IMR-90 (cell line): ENCODE data around the gene TM9SF4. TPM values are rescaled to one million over a fixed set of nuclear protein-coding genes. Genes with fewer than 3 reads are reported as not detected.

Experiments used
- ATAC-seq: fragments of 200-7000 bp; cut with Tn5 transposase; 2 replicates; pipeline ENCODE4 v1.9.1; 2020; ENCODE audit warnings: low read depth, mild to moderate bottlenecking, moderate library complexity
- BruUV-seq: library from RNA; stranded (reverse); fragments of 400-500 nt; replicated peaks from 2 replicates; lab custom pipeline; 2021; lab: Mats Ljungman, UMichigan
- CTCF ChIA-PET: fragments of 300-600 bp; formaldehyde crosslinking; extraction: SDS; loops from one replicate; lab custom pipeline; 2021; ENCODE audit warnings: antibody characterized with exemption; lab: Yijun Ruan, JAX
- POLR2A ChIA-PET: fragments of 300-600 bp; sonication (Branson Sonifier 250); formaldehyde crosslinking; loops from one replicate; lab custom pipeline; 2022; ENCODE audit warnings: antibody characterized with exemption; ENCODE audit not compliant: unreplicated experiment; lab: Charles Lee
- DNase-seq: peaks from one replicate; pipeline ENCODE4 v3.0.0; 2013
- H2AFZ ChIP-seq: replicated peaks from 2 replicates; pipeline ENCODE3; 2013; ENCODE audit warnings: low read length, mild to moderate bottlenecking; ENCODE audit not compliant: poor library complexity
- H2AK5ac ChIP-seq: 2 replicates; pipeline ENCODE4 v1.6.1; 2013; ENCODE audit warnings: low read depth, low read length, inconsistent platforms
- H2AK9ac ChIP-seq: replicated peaks from 2 replicates; pipeline ENCODE3; 2013; ENCODE audit warnings: mild to moderate bottlenecking, low read depth, low read length, moderate library complexity; ENCODE audit not compliant: poor library complexity
- H2BK120ac ChIP-seq: 2 replicates; pipeline ENCODE4 v1.6.1; 2013; ENCODE audit warnings: low read depth, low read length, inconsistent platforms
- H2BK15ac ChIP-seq: 3 replicates; pipeline ENCODE4 v1.6.1; 2013; ENCODE audit warnings: low read depth, low read length, inconsistent platforms
- H2BK20ac ChIP-seq: 2 replicates; pipeline ENCODE4 v1.6.1; 2013; ENCODE audit warnings: low read depth, mild to moderate bottlenecking, inconsistent platforms, low read length, moderate library complexity
- H2BK5ac ChIP-seq: 2 replicates; pipeline ENCODE4 v1.6.1; 2013; ENCODE audit warnings: mild to moderate bottlenecking, low read depth, low read length, inconsistent platforms; ENCODE audit not compliant: poor library complexity, severe bottlenecking
- H3K14ac ChIP-seq: replicated peaks from 2 replicates; pipeline ENCODE4 v1.6.1; 2013; ENCODE audit warnings: low read depth, low read length, inconsistent platforms
- H3K18ac ChIP-seq: 2 replicates; pipeline ENCODE4 v1.6.1; 2013; ENCODE audit warnings: low read depth, low read length, control low read depth
- H3K23ac ChIP-seq: 2 replicates; pipeline ENCODE4 v1.6.1; 2013; ENCODE audit warnings: low read depth, low read length, inconsistent platforms
- H3K27ac ChIP-seq: 2 replicates; pipeline ENCODE4 v1.5.1; 2013; ENCODE audit warnings: mild to moderate bottlenecking, control low read depth, low read length; ENCODE audit not compliant: insufficient read depth
- H3K27me3 ChIP-seq: 2 replicates; pipeline ENCODE4 v1.6.1; 2013; ENCODE audit warnings: low read length; ENCODE audit not compliant: control insufficient read depth, insufficient read depth
- H3K36me3 ChIP-seq: 2 replicates; pipeline ENCODE4 v1.6.1; 2013; ENCODE audit warnings: low read length, mixed read lengths; ENCODE audit not compliant: control insufficient read depth, insufficient read depth
- H3K4ac ChIP-seq: 2 replicates; pipeline ENCODE4 v1.6.1; 2013; ENCODE audit warnings: low read depth, low read length, inconsistent platforms
- H3K4me1 ChIP-seq: 2 replicates; pipeline ENCODE4 v1.6.1; 2013; ENCODE audit warnings: low read length, mixed read lengths; ENCODE audit not compliant: control insufficient read depth, insufficient read depth
- H3K4me2 ChIP-seq: 2 replicates; pipeline ENCODE4 v1.6.1; 2013; ENCODE audit warnings: low read depth, mild to moderate bottlenecking, control low read depth, low read length, moderate library complexity
- H3K4me3 ChIP-seq: 2 replicates; pipeline ENCODE4 v1.5.1; 2013; ENCODE audit warnings: low read depth, mild to moderate bottlenecking, control low read depth, low read length, moderate library complexity; ENCODE audit not compliant: insufficient read depth
- H3K56ac ChIP-seq: 2 replicates; pipeline ENCODE4 v1.6.1; 2013; ENCODE audit warnings: low read length, inconsistent platforms; ENCODE audit not compliant: insufficient read depth; ENCODE audit errors: extremely low read depth
- H3K79me1 ChIP-seq, 2 experiments: 2 replicates each; pipeline ENCODE4 v1.6.1; 2013; ENCODE audit warnings: low read length in 2 of 2, inconsistent platforms in 1 of 2, low read depth in 1 of 2
- H3K9ac ChIP-seq: 2 replicates; pipeline ENCODE4 v1.6.1; 2013; ENCODE audit warnings: low read depth, low read length, control low read depth
- H3K9me1 ChIP-seq: 2 replicates; pipeline ENCODE4 v1.6.1; 2013; ENCODE audit warnings: low read length, inconsistent platforms; ENCODE audit not compliant: insufficient read depth
- H3K9me3 ChIP-seq: 2 replicates; pipeline ENCODE4 v1.6.1; 2013; ENCODE audit warnings: low read length; ENCODE audit not compliant: control insufficient read depth, insufficient read depth
- H4K20me1 ChIP-seq: 2 replicates; pipeline ENCODE4 v1.6.1; 2013; ENCODE audit warnings: low read length, inconsistent platforms; ENCODE audit not compliant: insufficient read depth
- H4K5ac ChIP-seq: 2 replicates; pipeline ENCODE4 v1.6.1; 2013; ENCODE audit warnings: mild to moderate bottlenecking, low read depth, low read length, control low read depth
- H4K8ac ChIP-seq, 2 experiments: 2 replicates each; pipeline ENCODE4 v1.6.1; 2013; ENCODE audit warnings: low read depth in 2 of 2, low read length in 2 of 2, control low read depth in 1 of 2, inconsistent platforms in 1 of 2
- H4K91ac ChIP-seq: 2 replicates; pipeline ENCODE4 v1.6.1; 2013; ENCODE audit warnings: low read depth, low read length, inconsistent platforms; ENCODE audit not compliant: insufficient read depth
- BHLHE40 ChIP-seq: fragments of 150-350 bp; IDR thresholded peaks from 2 replicates; pipeline ENCODE4 v1.6.1; 2016; ENCODE audit warnings: mild to moderate bottlenecking, low read depth, low read length
- CEBPB ChIP-seq: IDR thresholded peaks from 2 replicates; pipeline ENCODE4 v1.6.1; 2012; ENCODE audit warnings: low read depth, low read length, improper control_type of control experiment
- CHD1 ChIP-seq: IDR thresholded peaks from 2 replicates; pipeline ENCODE4 v1.6.1; 2012; ENCODE audit warnings: low read depth, low read length, improper control_type of control experiment
- FOS ChIP-seq: fragments of 150-350 bp; IDR thresholded peaks from 2 replicates; pipeline ENCODE4 v1.6.1; 2016; ENCODE audit warnings: low read depth, low read length
- MAFK ChIP-seq: IDR thresholded peaks from 2 replicates; pipeline ENCODE4 v1.6.1; 2012; ENCODE audit warnings: low read depth, low read length, improper control_type of control experiment
- MAZ ChIP-seq: IDR thresholded peaks from 2 replicates; pipeline ENCODE4 v1.6.1; 2012; ENCODE audit warnings: low read depth, mild to moderate bottlenecking, low read length, improper control_type of control experiment, moderate library complexity, borderline replicate concordance
- MXI1 ChIP-seq: IDR thresholded peaks from 2 replicates; pipeline ENCODE4 v1.6.1; 2012; ENCODE audit warnings: low read depth, mild to moderate bottlenecking, low read length, moderate library complexity, borderline replicate concordance
- NFE2L2 ChIP-seq: fragments of 150-350 bp; IDR thresholded peaks from 2 replicates; pipeline ENCODE4 v1.6.1; 2016; ENCODE audit warnings: low read depth, mild to moderate bottlenecking, low read length
- POLR2A ChIP-seq: IDR thresholded peaks from 2 replicates; pipeline ENCODE4 v1.6.1; 2012; ENCODE audit warnings: mild to moderate bottlenecking, low read depth, low read length
- RAD21 ChIP-seq: IDR thresholded peaks from 2 replicates; pipeline ENCODE4 v1.6.1; 2012; ENCODE audit warnings: low read length, improper control_type of control experiment
- RCOR1 ChIP-seq: IDR thresholded peaks from 2 replicates; pipeline ENCODE4 v1.6.1; 2012; ENCODE audit warnings: mild to moderate bottlenecking, low read length, improper control_type of control experiment; ENCODE audit not compliant: insufficient replicate concordance
- RFX5 ChIP-seq: IDR thresholded peaks from 2 replicates; pipeline ENCODE4 v1.8.0; 2012; ENCODE audit warnings: low read depth, mild to moderate bottlenecking, low read length, moderate library complexity
- SMC3 ChIP-seq: fragments of 150-350 bp; IDR thresholded peaks from 2 replicates; pipeline ENCODE4 v1.6.1; 2016; ENCODE audit warnings: low read depth, mild to moderate bottlenecking, antibody characterized with exemption, low read length, moderate library complexity
- WGBS, 2 experiments: methylation state at CpG; one replicate each; pipeline versions ENCODE4 v1.1.5 to v1.1.7; 2013; ENCODE audit warnings: missing lambda C conversion rate in 2 of 2; ENCODE audit not compliant: insufficient read length in 1 of 2; ENCODE audit errors: extremely low coverage in 2 of 2; 5-methylcytosine and 5-hydroxymethylcytosine counted together
- dilution Hi-C: fragments of 300-500 bp; cut with HindIII; formaldehyde crosslinking; loops from one replicate; pipeline ENCODE4 v1.14.3; 2018; ENCODE audit warnings: low sequenced_read_pairs; ENCODE audit not compliant: unreplicated experiment
- in situ Hi-C: fragments of 300-500 bp; cut with MboI; formaldehyde crosslinking; loops from 3 replicates; pipeline ENCODE4 v1.14.3; 2019; ENCODE audit warnings: low sequenced_read_pairs, inconsistent platforms, mixed read lengths
- intact Hi-C: fragments of 100-400 bp; cut with micrococcal nuclease; formaldehyde crosslinking; loops from 2 replicates; pipeline ENCODE4 v1.10.0; 2022
- polyA plus RNA-seq, 3 experiments: library from polyadenylated mRNA; depleted of rRNA; stranded (reverse); fragments of >200 nt; gene quantifications; 2 replicates each; pipeline ENCODE4 v1.2.3, GENCODE V29; 2012; ENCODE audit warnings: low replicate concordance in 1 of 3
- total RNA-seq: library from RNA; depleted of rRNA; stranded (reverse); fragments of >200 nt; gene quantifications from 2 replicates; pipeline ENCODE4 v1.2.3, GENCODE V29; 2012
- TF ChIP-seq, protein P1 (sequence below): fragments of 150-350 bp; IDR thresholded peaks from 2 replicates; pipeline ENCODE4 v1.6.1; 2016; ENCODE audit warnings: low read depth, mild to moderate bottlenecking, low read length, moderate library complexity, borderline replicate concordance
- TF ChIP-seq, protein P2 (sequence below): fragments of 150-350 bp; IDR thresholded peaks from 2 replicates; pipeline ENCODE4 v1.6.1; 2017; ENCODE audit warnings: mild to moderate bottlenecking, antibody characterized with exemption, low read length, low read depth
- TF ChIP-seq, protein P3 (sequence below): conservative IDR thresholded peaks from 2 replicates; pipeline ENCODE4 v1.5.1; 2012; ENCODE audit warnings: mild to moderate bottlenecking, low read depth, low read length, improper control_type of control experiment

Gene TM9SF4
- total and polyA plus RNA-seq, 2 of the 4 experiments (the other 2 are of a cell fraction), result 35.3 to 59.1 TPM

DNA sequence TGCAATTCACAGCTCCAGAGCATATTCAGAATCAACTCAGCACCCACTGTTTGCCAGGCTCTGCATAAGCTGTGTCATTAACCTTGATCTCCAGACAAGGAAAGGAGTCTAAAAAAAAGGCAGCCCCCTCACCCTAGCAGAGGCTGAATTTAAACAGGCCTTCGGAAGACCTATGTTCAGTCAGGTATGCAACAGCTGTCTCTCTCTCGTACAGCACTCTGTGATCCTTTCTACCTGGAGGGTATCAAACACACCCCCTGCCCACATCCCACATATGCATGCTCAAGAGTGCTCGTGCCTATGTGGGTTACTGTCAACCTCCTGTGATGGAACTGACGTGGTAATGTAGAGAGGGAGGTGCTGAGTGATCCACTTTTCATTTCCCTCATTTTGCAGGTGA is 89.5 kb downstream of the TM9SF4 start:
- dilution Hi-C loops (no loop called here), in situ Hi-C loops (no loop called here), intact Hi-C loops (no loop called here)
- Histone ChIP-seq H3K4ac (no peak overlapping the region), H3K27me3 (no peaks in the 10 kb centered on the region), H3K14ac (no peak overlapping the region), H3K4me1 (peaks cover 8% of the 10 kb centered on the region), H3K9me1 (peaks cover 24% of the 10 kb centered on the region), H4K91ac (no peak overlapping the region), H2AK9ac (no peak overlapping the region), H2BK20ac (no peak overlapping the region), H2AK5ac (no peak overlapping the region), H3K18ac (no peak overlapping the region), H4K5ac (no peak overlapping the region), H3K23ac (no peak overlapping the region), H2BK15ac (no peak overlapping the region), H3K9me3 (no peaks in the 10 kb centered on the region), H3K27ac (no peak overlapping the region), H3K4me3 (no peak overlapping the region), H3K36me3 (peaks cover 60% of the 10 kb centered on the region), H2BK5ac (no peak overlapping the region), H4K20me1 (peaks cover 37% of the 10 kb centered on the region), H3K9ac (no peak overlapping the region), H4K8ac (no peak overlapping the region), H2BK120ac (no peak overlapping the region), H2AFZ (no peak overlapping the region), H3K79me1 (peaks cover 42 to 80% of the 10 kb centered on the region in 2 experiments), H3K56ac (no peak overlapping the region), H3K4me2 (no peak overlapping the region)
- CTCF ChIA-PET, result no interaction called here
- no TSS peak for BruUV-seq
- DNase-seq, result no peak
- WGBS, 2 experiments, result 90% methylated on average over 2 of the region's 4 CpGs; no CpG with 5 or more reads in 1 of the 2 experiments
- no peak for TF ChIP-seq MXI1
- TF ChIP-seq FOS, result no peak
- TF ChIP-seq, protein P1, sequence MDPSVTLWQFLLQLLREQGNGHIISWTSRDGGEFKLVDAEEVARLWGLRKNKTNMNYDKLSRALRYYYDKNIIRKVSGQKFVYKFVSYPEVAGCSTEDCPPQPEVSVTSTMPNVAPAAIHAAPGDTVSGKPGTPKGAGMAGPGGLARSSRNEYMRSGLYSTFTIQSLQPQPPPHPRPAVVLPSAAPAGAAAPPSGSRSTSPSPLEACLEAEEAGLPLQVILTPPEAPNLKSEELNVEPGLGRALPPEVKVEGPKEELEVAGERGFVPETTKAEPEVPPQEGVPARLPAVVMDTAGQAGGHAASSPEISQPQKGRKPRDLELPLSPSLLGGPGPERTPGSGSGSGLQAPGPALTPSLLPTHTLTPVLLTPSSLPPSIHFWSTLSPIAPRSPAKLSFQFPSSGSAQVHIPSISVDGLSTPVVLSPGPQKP, result no peak
- TF ChIP-seq RAD21, result no peak
- TF ChIP-seq CHD1, result no peak
- TF ChIP-seq RCOR1, result no peak
- TF ChIP-seq CEBPB, result no peak
- TF ChIP-seq, protein P2, sequence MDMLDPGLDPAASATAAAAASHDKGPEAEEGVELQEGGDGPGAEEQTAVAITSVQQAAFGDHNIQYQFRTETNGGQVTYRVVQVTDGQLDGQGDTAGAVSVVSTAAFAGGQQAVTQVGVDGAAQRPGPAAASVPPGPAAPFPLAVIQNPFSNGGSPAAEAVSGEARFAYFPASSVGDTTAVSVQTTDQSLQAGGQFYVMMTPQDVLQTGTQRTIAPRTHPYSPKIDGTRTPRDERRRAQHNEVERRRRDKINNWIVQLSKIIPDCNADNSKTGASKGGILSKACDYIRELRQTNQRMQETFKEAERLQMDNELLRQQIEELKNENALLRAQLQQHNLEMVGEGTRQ, result no peak
- no peak for TF ChIP-seq SMC3
- no peak for TF ChIP-seq POLR2A
- TF ChIP-seq MAZ, result no peak
- TF ChIP-seq NFE2L2, result no peak
- TF ChIP-seq, protein P3, sequence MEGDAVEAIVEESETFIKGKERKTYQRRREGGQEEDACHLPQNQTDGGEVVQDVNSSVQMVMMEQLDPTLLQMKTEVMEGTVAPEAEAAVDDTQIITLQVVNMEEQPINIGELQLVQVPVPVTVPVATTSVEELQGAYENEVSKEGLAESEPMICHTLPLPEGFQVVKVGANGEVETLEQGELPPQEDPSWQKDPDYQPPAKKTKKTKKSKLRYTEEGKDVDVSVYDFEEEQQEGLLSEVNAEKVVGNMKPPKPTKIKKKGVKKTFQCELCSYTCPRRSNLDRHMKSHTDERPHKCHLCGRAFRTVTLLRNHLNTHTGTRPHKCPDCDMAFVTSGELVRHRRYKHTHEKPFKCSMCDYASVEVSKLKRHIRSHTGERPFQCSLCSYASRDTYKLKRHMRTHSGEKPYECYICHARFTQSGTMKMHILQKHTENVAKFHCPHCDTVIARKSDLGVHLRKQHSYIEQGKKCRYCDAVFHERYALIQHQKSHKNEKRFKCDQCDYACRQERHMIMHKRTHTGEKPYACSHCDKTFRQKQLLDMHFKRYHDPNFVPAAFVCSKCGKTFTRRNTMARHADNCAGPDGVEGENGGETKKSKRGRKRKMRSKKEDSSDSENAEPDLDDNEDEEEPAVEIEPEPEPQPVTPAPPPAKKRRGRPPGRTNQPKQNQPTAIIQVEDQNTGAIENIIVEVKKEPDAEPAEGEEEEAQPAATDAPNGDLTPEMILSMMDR, result no peak
- TF ChIP-seq RFX5, result no peak
- TF ChIP-seq MAFK, result no peak
- no peak for TF ChIP-seq BHLHE40
- POLR2A ChIA-PET, result no interaction called here
- no peak for ATAC-seq
